Measurements from ENCODE around the gene IGFN1. TPM values are rescaled to one million over a fixed set of nuclear protein-coding genes. Genes with fewer than 3 reads are reported as not detected.

Gene IGFN1
- total RNA-seq, 2 experiments from 2014 or later: not detected

DNA sequence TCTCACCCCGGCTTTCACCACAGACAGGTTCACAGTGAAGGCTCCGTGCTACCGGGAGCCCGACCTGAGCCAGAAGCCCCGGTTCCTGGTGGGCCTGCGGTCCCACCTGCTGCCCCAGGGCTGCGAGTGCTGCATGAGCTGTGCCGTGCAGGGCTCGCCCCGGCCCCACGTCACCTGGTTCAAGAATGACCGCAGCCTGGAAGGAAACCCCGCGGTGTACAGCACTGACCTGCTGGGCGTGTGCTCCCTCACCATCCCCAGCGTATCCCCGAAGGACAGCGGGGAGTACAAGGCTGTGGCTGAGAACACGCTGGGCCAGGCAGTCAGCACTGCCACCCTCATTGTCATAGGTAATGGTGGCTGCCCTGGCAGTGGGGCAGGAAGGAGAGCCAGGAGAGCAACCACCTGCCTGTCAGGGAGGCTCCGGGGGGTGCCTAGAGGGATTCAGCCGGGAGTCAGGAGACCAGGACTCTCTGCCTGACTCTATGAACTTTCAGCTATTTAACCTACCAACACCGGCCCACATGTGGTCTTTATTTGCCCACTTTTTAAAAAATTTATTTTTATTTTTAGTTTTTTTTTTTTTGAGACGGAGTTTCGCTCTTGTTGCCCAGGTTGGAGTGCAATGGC is 36.4 kb downstream of the IGFN1 start:
- ATAC-seq (ENCODE audit: poor library complexity): no peak
- Histone ChIP-seq H3K27ac (ENCODE audit: low read depth in 1 of 2, low read length in 2 of 2) (no peak overlapping the region), H3K9me3 (ENCODE audit: control insufficient read depth in 1 of 2, insufficient read depth in 1 of 2, low read length in 2 of 2) (peaks cover 0 to 3% of the 10 kb centered on the region in 2 experiments), H3K4me1 (ENCODE audit: insufficient read depth, low read length) (no peaks in the 10 kb centered on the region), H3K36me3 (ENCODE audit: insufficient read depth, low read length) (no peaks in the 10 kb centered on the region), H3K4me3 (ENCODE audit: low read length) (no peak overlapping the region), H3K27me3 (ENCODE audit: control insufficient read depth in 1 of 2, insufficient read depth in 2 of 2, low read length in 2 of 2) (peaks cover 2 to 15% of the 10 kb centered on the region in 2 experiments)
- Mint-ChIP-seq H3K4me3 (no peak overlapping the region), H3K27ac (no peak overlapping the region), H3K4me1 (ENCODE audit: low read depth) (no peaks in the 10 kb centered on the region), H3K36me3 (ENCODE audit: low read depth) (no peaks in the 10 kb centered on the region), H3K27me3 (peaks cover 26% of the 10 kb centered on the region), H3K9me3 (peaks cover 1% of the 10 kb centered on the region)
- intact Hi-C loops (cut with DNase I, micrococcal nuclease): loop anchor here (10.0 kb wide), 2 partner anchors 142 to 252 kb away; no protein-coding TSS in a partner anchor
- CTCF ChIA-PET: no interaction called here
- POLR2A ChIA-PET: no interaction called here
- TF ChIP-seq, protein P1, sequence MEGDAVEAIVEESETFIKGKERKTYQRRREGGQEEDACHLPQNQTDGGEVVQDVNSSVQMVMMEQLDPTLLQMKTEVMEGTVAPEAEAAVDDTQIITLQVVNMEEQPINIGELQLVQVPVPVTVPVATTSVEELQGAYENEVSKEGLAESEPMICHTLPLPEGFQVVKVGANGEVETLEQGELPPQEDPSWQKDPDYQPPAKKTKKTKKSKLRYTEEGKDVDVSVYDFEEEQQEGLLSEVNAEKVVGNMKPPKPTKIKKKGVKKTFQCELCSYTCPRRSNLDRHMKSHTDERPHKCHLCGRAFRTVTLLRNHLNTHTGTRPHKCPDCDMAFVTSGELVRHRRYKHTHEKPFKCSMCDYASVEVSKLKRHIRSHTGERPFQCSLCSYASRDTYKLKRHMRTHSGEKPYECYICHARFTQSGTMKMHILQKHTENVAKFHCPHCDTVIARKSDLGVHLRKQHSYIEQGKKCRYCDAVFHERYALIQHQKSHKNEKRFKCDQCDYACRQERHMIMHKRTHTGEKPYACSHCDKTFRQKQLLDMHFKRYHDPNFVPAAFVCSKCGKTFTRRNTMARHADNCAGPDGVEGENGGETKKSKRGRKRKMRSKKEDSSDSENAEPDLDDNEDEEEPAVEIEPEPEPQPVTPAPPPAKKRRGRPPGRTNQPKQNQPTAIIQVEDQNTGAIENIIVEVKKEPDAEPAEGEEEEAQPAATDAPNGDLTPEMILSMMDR (IDR thresholded peaks at IDR 0.05): no peak
- DNase-seq: peak in 2 of 14 experiments; percentile 5 to 29

DNA sequence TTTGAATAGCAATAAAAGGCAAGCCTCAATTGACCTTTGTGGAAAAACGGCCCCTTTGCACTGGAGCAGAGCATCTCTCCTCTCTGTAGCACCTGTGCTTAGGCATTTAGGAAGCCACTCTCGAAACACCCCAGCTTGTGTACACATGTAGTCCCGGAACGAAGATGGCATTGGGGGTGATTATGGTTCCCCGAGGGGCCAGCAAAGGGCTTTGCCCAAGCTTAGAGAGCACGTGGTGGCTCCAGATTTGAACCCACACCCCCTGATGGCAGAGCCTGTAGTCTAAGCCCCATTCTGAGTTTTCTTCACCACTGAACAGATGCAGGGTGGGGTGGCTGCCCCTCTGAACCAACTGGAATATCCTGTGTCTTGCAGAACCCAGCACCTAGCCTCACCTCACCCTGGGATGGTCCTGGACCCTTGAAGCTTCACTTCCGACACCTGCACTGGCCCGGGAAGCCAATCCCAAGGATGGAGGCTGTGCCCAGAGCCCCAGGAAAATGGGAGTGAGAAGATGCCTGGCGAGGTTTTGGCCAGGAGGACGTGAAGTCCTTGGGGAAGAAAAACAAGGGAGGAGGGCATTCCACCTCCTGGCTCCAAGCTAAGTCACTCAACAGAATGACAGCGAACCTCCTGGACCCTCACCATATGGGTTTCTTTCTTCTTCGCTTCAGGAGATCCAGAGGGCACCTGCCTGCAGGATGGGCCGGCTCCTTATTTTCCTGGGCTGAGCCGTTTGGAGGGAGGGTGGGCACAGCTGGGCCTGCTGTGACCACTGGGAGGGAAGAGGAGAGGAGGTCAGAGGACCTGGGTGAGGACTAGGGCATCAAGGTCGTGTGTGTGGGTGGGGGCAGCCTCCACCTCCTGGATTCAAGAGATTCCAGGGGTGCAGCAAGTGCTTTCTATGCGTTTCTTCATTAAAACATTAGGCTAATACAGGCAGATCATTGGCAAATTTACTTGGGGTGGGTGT is 37.7 kb downstream of the IGFN1 start:
- ATAC-seq (ENCODE audit: poor library complexity) (no peak), DNase-seq (peak in 2 of 14 experiments; percentile 1 to 3)
- Histone ChIP-seq H3K4me3 (ENCODE audit: low read length) (no peak overlapping the region), H3K27ac (ENCODE audit: low read depth in 1 of 2, low read length in 2 of 2) (no peak overlapping the region), H3K36me3 (ENCODE audit: insufficient read depth, low read length) (no peaks in the 10 kb centered on the region), H3K27me3 (ENCODE audit: control insufficient read depth in 1 of 2, insufficient read depth in 2 of 2, low read length in 2 of 2) (peaks cover 2 to 15% of the 10 kb centered on the region in 2 experiments), H3K4me1 (ENCODE audit: insufficient read depth, low read length) (no peaks in the 10 kb centered on the region), H3K9me3 (ENCODE audit: control insufficient read depth in 1 of 2, insufficient read depth in 1 of 2, low read length in 2 of 2) (peaks cover 0 to 3% of the 10 kb centered on the region in 2 experiments)
- Mint-ChIP-seq H3K4me1 (ENCODE audit: low read depth) (no peaks in the 10 kb centered on the region), H3K9me3 (peaks cover 3% of the 10 kb centered on the region), H3K27ac (no peak overlapping the region), H3K36me3 (ENCODE audit: low read depth) (no peaks in the 10 kb centered on the region), H3K27me3 (peaks cover 32% of the 10 kb centered on the region), H3K4me3 (no peak overlapping the region)
- intact Hi-C loops (cut with DNase I, micrococcal nuclease): loop anchor here (10.0 kb wide), 2 partner anchors 143 to 253 kb away; no protein-coding TSS in a partner anchor
- CTCF ChIA-PET: no interaction called here
- POLR2A ChIA-PET: no interaction called here
- TF ChIP-seq, protein P1 (IDR thresholded peaks at IDR 0.05): no peak

DNA sequence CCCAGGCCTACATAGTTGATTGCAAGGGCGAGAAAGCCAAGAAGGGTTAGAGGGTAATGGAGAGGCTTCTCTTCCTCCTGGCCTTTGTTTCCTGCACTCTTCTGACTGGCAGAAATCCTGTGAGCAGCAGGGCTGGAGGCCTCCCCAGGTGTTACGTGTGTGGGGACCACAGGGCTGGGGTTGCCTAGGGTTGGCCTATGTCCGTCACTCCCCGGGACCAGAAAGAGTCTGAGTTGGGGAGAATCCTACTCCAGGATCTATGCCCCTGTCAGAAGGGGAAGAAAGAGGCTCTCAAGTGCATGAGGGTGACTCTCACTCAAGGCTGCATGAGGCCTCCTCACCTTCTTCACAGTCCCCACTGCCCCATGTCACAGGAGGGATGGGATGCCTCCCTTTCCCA is 38.5 kb downstream of the IGFN1 start:
- Histone ChIP-seq H3K9me3 (ENCODE audit: control insufficient read depth in 1 of 2, insufficient read depth in 1 of 2, low read length in 2 of 2) (peaks cover 0 to 3% of the 10 kb centered on the region in 2 experiments), H3K4me1 (ENCODE audit: insufficient read depth, low read length) (no peaks in the 10 kb centered on the region), H3K27me3 (ENCODE audit: control insufficient read depth in 1 of 2, insufficient read depth in 2 of 2, low read length in 2 of 2) (peaks cover 2 to 15% of the 10 kb centered on the region in 2 experiments), H3K4me3 (ENCODE audit: low read length) (no peak overlapping the region), H3K36me3 (ENCODE audit: insufficient read depth, low read length) (no peaks in the 10 kb centered on the region), H3K27ac (ENCODE audit: low read depth in 1 of 2, low read length in 2 of 2) (no peak overlapping the region)
- H3K36me3 Mint-ChIP-seq (ENCODE audit: low read depth): no peaks in the 10 kb centered on the region
- H3K4me3 Mint-ChIP-seq: no peak overlapping the region
- H3K27me3 Mint-ChIP-seq: peaks cover 32% of the 10 kb centered on the region
- H3K9me3 Mint-ChIP-seq: peaks cover 6% of the 10 kb centered on the region
- no peak for ATAC-seq (ENCODE audit: poor library complexity)
- DNase-seq: peak in 1 of 14 experiments; percentile 1
- H3K4me1 Mint-ChIP-seq (ENCODE audit: low read depth): no peaks in the 10 kb centered on the region
- intact Hi-C loops (cut with DNase I, micrococcal nuclease): loop anchor here (10.0 kb wide), 2 partner anchors 144 to 254 kb away; no protein-coding TSS in a partner anchor
- TF ChIP-seq, protein P1 (IDR thresholded peaks at IDR 0.05): no peak
- POLR2A ChIA-PET: no interaction called here
- CTCF ChIA-PET: no interaction called here
- H3K27ac Mint-ChIP-seq: no peak overlapping the region

Measured in CD4-positive, alpha-beta T cell (primary cell).